ENCODE results near the gene ADAMTS6. TPM values are rescaled to one million over a fixed set of nuclear protein-coding genes. Genes with fewer than 3 reads are reported as not detected.
"Not testable (repeated sequence)": the region's sequence is repeated elsewhere in the genome, so short reads cannot be mapped to it uniquely, and the experiment has no call there.

ADAMTS6 gene
- total RNA-seq, 3 donors from 2014 or later: 1.4 to 6.0 (median 3.9) TPM

GRCh38 chr5:65332591-65332990, 149.1 kb downstream of the ADAMTS6 start:
- no peak for DNase-seq (ENCODE audit: low spot score in 2 of 2)
- H3K27ac ChIP-seq: no peak overlapping the region
- no peaks in the 10 kb centered on the region for H3K36me3 ChIP-seq
- intact Hi-C loops (cut with DNase I; ENCODE audit: low total_unique reads): no loop called here
- no peaks in the 10 kb centered on the region for H3K4me1 ChIP-seq
- TF ChIP-seq POLR2AphosphoS5 (IDR thresholded peaks at IDR 0.05) (no peak), POLR2A (IDR thresholded peaks at IDR 0.05) (no peak), CTCF (IDR thresholded peaks at IDR 0.05) (no peak)
- no peak overlapping the region for H3K4me3 ChIP-seq
- H3K9me3 ChIP-seq: no peaks in the 10 kb centered on the region
- no peaks in the 10 kb centered on the region for H3K27me3 ChIP-seq

GRCh38 chr5:65329266-65329665, 152.5 kb downstream of the ADAMTS6 start:
- no peak for DNase-seq (ENCODE audit: low spot score in 2 of 2)
- no peak overlapping the region for H3K27ac ChIP-seq
- H3K4me3 ChIP-seq: no peak overlapping the region
- no peaks in the 10 kb centered on the region for H3K36me3 ChIP-seq
- TF ChIP-seq POLR2AphosphoS5 (IDR thresholded peaks at IDR 0.05) (no peak), CTCF (IDR thresholded peaks at IDR 0.05) (no peak), POLR2A (IDR thresholded peaks at IDR 0.05) (no peak)
- H3K4me1 ChIP-seq: no peaks in the 10 kb centered on the region
- H3K27me3 ChIP-seq: no peaks in the 10 kb centered on the region
- H3K9me3 ChIP-seq: no peaks in the 10 kb centered on the region
- intact Hi-C loops (cut with DNase I; ENCODE audit: low total_unique reads): no loop called here

- no peaks in the 10 kb centered on the region for H3K27me3 ChIP-seq
- no peak for TF ChIP-seq POLR2A (IDR thresholded peaks at IDR 0.05)
- no peak for TF ChIP-seq CTCF (IDR thresholded peaks at IDR 0.05)
- TF ChIP-seq POLR2AphosphoS5 (IDR thresholded peaks at IDR 0.05): no peak
- no peaks in the 10 kb centered on the region for H3K36me3 ChIP-seq
- DNase-seq (ENCODE audit: low spot score in 2 of 2): no peak
- no peak overlapping the region for H3K27ac ChIP-seq
- no peaks in the 10 kb centered on the region for H3K4me1 ChIP-seq
- no peaks in the 10 kb centered on the region for H3K9me3 ChIP-seq
- intact Hi-C loops (cut with DNase I; ENCODE audit: low total_unique reads): no loop called here
- H3K4me3 ChIP-seq: no peak overlapping the region
These were observed 154.1 kb downstream of the ADAMTS6 start for GRCh38 chr5:65327582-65327981.

- TF ChIP-seq POLR2A (IDR thresholded peaks at IDR 0.05): no peak
- TF ChIP-seq POLR2AphosphoS5 (IDR thresholded peaks at IDR 0.05): no peak
- TF ChIP-seq CTCF (IDR thresholded peaks at IDR 0.05): no peak
- intact Hi-C loops (cut with DNase I; ENCODE audit: low total_unique reads): no loop called here
- no peaks in the 10 kb centered on the region for H3K27me3 ChIP-seq
- no peaks in the 10 kb centered on the region for H3K36me3 ChIP-seq
- no peaks in the 10 kb centered on the region for H3K9me3 ChIP-seq
- no peak overlapping the region for H3K27ac ChIP-seq
- DNase-seq (ENCODE audit: low spot score in 2 of 2): no peak
- no peaks in the 10 kb centered on the region for H3K4me1 ChIP-seq
- H3K4me3 ChIP-seq: no peak overlapping the region
These were observed 154.8 kb downstream of the ADAMTS6 start for GRCh38 chr5:65326922-65327321.

GRCh38 chr5:65324226-65324625, 157.5 kb downstream of the ADAMTS6 start:
- no peaks in the 10 kb centered on the region for H3K9me3 ChIP-seq
- no peak overlapping the region for H3K4me3 ChIP-seq
- TF ChIP-seq POLR2AphosphoS5 (IDR thresholded peaks at IDR 0.05) (no peak), POLR2A (IDR thresholded peaks at IDR 0.05) (no peak), CTCF (IDR thresholded peaks at IDR 0.05) (no peak)
- DNase-seq (ENCODE audit: low spot score in 2 of 2): no peak
- H3K27ac ChIP-seq: no peak overlapping the region
- H3K27me3 ChIP-seq: no peaks in the 10 kb centered on the region
- H3K36me3 ChIP-seq: no peaks in the 10 kb centered on the region
- intact Hi-C loops (cut with DNase I; ENCODE audit: low total_unique reads): no loop called here
- no peaks in the 10 kb centered on the region for H3K4me1 ChIP-seq

- intact Hi-C loops (cut with DNase I; ENCODE audit: low total_unique reads); H3K27me3 ChIP-seq; H3K36me3 ChIP-seq: not testable (repeated sequence)
These were observed 161.0 kb downstream of the ADAMTS6 start for GRCh38 chr5:65320704-65321103.

More at GRCh38 chr5:65320704-65321103, 161.0 kb downstream of the ADAMTS6 start:
- DNase-seq (ENCODE audit: low spot score in 2 of 2); H3K4me1 ChIP-seq; H3K9me3 ChIP-seq; H3K27ac ChIP-seq; H3K4me3 ChIP-seq: not testable (repeated sequence)
